ENCODE results near the gene SLC27A5. TPM values are rescaled to one million over a fixed set of nuclear protein-coding genes. Genes with fewer than 3 reads are reported as not detected.

Gene SLC27A5
- total and polyA plus RNA-seq, 2 of the 13 experiments (the other 11 are each of a cell fraction or from before 2014, with no cell fraction given), result 30.3 to 40.2 TPM

DNA sequence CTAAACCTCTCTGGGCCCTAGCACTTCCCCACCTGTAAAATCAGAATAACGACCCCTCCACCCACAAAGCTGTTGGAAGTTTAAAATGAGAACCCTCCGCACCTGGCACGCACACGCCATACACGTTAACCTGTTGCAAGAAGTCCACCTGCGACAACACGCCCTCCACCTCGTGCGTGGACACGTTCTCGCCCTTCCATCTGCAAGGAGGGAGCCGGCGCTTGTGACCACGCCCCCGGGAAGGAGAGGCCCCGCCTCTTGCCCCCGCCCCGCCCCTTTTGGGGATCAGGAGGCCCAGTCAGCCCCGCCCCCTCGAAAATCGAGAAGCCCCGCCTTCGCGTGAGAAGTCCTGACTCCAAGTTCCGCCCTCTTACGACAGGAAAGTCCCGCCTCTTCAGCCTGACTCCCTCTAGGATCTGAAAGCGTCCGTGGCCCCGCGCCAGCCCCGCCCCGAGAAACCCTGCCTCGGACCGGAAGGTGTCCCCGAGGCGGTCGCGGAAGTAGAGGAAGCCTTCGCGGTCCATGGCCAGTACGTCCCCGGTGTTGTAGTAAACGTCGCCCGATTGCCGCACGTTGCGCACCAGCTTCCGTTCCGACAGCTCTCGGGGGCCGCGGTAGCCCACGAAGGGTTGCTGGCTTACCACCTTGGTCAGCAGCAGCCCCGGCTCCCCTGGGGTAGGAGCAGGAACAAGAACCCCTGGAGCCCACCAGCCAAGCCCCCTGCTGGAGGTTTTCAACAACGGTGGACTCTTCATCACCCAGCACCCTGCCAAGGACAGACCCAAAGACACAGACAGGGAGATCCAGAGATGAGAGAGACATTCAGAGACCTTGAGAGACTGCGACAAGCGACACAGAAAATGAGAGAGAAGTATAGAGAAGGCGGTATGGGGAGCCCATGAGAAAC lies 12.5 kb downstream of the SLC27A5 start (continued):
- TF ChIP-seq, protein P1, sequence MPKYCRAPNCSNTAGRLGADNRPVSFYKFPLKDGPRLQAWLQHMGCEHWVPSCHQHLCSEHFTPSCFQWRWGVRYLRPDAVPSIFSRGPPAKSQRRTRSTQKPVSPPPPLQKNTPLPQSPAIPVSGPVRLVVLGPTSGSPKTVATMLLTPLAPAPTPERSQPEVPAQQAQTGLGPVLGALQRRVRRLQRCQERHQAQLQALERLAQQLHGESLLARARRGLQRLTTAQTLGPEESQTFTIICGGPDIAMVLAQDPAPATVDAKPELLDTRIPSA (CRISPR knock-in tag; IDR thresholded peaks at IDR 0.05; ENCODE audit: borderline replicate concordance), result no peak
- TF ChIP-seq PAX8 (CRISPR knock-in tag; IDR thresholded peaks at IDR 0.05; ENCODE audit: borderline replicate concordance), result no peak
- TF ChIP-seq SCMH1 (CRISPR knock-in tag; IDR thresholded peaks at IDR 0.05; ENCODE audit: borderline replicate concordance), result no peak
- TF ChIP-seq, protein P2, sequence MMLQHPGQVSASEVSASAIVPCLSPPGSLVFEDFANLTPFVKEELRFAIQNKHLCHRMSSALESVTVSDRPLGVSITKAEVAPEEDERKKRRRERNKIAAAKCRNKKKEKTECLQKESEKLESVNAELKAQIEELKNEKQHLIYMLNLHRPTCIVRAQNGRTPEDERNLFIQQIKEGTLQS (CRISPR knock-in tag; IDR thresholded peaks at IDR 0.05), result peak; percentile 48; the same call in 1 of the 2 replicates
- TF ChIP-seq, protein P3, sequence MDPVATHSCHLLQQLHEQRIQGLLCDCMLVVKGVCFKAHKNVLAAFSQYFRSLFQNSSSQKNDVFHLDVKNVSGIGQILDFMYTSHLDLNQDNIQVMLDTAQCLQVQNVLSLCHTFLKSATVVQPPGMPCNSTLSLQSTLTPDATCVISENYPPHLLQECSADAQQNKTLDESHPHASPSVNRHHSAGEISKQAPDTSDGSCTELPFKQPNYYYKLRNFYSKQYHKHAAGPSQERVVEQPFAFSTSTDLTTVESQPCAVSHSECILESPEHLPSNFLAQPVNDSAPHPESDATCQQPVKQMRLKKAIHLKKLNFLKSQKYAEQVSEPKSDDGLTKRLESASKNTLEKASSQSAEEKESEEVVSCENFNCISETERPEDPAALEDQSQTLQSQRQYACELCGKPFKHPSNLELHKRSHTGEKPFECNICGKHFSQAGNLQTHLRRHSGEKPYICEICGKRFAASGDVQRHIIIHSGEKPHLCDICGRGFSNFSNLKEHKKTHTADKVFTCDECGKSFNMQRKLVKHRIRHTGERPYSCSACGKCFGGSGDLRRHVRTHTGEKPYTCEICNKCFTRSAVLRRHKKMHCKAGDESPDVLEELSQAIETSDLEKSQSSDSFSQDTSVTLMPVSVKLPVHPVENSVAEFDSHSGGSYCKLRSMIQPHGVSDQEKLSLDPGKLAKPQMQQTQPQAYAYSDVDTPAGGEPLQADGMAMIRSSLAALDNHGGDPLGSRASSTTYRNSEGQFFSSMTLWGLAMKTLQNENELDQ (CRISPR knock-in tag; IDR thresholded peaks at IDR 0.05; ENCODE audit: borderline replicate concordance), result 0 out of 2 replicates have a peak, but pooled peaks have one; percentile 50
- TF ChIP-seq ZNF577 (CRISPR knock-in tag; IDR thresholded peaks at IDR 0.05; ENCODE audit: borderline replicate concordance, low read depth), result no peak
- TF ChIP-seq ZNF788 (CRISPR knock-in tag; IDR thresholded peaks at IDR 0.05; ENCODE audit: borderline replicate concordance), result peak; percentile 76; the same call in 1 of the 2 replicates
- peak; percentile 47 for TF ChIP-seq AHR (CRISPR knock-in tag; IDR thresholded peaks at IDR 0.05)
- TF ChIP-seq, protein P4, sequence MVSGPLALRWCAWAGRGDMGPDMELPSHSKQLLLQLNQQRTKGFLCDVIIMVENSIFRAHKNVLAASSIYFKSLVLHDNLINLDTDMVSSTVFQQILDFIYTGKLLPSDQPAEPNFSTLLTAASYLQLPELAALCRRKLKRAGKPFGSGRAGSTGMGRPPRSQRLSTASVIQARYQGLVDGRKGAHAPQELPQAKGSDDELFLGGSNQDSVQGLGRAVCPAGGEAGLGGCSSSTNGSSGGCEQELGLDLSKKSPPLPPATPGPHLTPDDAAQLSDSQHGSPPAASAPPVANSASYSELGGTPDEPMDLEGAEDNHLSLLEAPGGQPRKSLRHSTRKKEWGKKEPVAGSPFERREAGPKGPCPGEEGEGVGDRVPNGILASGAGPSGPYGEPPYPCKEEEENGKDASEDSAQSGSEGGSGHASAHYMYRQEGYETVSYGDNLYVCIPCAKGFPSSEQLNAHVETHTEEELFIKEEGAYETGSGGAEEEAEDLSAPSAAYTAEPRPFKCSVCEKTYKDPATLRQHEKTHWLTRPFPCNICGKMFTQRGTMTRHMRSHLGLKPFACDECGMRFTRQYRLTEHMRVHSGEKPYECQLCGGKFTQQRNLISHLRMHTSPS (CRISPR knock-in tag; IDR thresholded peaks at IDR 0.05; ENCODE audit: low read depth), result peak; percentile 40; the same call in 1 of the 2 replicates
- no peak for TF ChIP-seq HDAC6 (IDR thresholded peaks at IDR 0.05; ENCODE audit: low read depth, low read length)
- TF ChIP-seq, protein P5, sequence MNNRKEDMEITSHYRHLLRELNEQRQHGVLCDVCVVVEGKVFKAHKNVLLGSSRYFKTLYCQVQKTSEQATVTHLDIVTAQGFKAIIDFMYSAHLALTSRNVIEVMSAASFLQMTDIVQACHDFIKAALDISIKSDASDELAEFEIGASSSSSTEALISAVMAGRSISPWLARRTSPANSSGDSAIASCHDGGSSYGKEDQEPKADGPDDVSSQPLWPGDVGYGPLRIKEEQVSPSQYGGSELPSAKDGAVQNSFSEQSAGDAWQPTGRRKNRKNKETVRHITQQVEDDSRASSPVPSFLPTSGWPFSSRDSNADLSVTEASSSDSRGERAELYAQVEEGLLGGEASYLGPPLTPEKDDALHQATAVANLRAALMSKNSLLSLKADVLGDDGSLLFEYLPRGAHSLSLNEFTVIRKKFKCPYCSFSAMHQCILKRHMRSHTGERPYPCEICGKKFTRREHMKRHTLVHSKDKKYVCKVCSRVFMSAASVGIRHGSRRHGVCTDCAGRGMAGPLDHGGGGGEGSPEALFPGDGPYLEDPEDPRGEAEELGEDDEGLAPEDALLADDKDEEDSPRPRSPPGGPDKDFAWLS (CRISPR knock-in tag; IDR thresholded peaks at IDR 0.05; ENCODE audit: borderline replicate concordance), result no peak
- TF ChIP-seq MED13 (CRISPR knock-in tag; IDR thresholded peaks at IDR 0.05), result peak; percentile 32; the same call in 1 of the 2 replicates
- TF ChIP-seq, protein P6, sequence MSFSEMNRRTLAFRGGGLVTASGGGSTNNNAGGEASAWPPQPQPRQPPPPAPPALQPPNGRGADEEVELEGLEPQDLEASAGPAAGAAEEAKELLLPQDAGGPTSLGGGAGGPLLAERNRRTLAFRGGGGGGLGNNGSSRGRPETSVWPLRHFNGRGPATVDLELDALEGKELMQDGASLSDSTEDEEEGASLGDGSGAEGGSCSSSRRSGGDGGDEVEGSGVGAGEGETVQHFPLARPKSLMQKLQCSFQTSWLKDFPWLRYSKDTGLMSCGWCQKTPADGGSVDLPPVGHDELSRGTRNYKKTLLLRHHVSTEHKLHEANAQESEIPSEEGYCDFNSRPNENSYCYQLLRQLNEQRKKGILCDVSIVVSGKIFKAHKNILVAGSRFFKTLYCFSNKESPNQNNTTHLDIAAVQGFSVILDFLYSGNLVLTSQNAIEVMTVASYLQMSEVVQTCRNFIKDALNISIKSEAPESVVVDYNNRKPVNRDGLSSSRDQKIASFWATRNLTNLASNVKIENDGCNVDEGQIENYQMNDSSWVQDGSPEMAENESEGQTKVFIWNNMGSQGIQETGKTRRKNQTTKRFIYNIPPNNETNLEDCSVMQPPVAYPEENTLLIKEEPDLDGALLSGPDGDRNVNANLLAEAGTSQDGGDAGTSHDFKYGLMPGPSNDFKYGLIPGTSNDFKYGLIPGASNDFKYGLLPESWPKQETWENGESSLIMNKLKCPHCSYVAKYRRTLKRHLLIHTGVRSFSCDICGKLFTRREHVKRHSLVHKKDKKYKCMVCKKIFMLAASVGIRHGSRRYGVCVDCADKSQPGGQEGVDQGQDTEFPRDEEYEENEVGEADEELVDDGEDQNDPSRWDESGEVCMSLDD (CRISPR knock-in tag; IDR thresholded peaks at IDR 0.05; ENCODE audit: borderline replicate concordance), result no peak; the same call in 1 of the 2 replicates
- peak; percentile 82 for TF ChIP-seq CBX1 (IDR thresholded peaks at IDR 0.05; ENCODE audit: low read depth)

All from HepG2 (cell line).